Measurements from ENCODE around the gene CAGE1.
"Not testable (repeated sequence)": the region's sequence is repeated elsewhere in the genome, so short reads cannot be mapped to it uniquely, and the experiment has no call there.

CAGE1 gene

DNA sequence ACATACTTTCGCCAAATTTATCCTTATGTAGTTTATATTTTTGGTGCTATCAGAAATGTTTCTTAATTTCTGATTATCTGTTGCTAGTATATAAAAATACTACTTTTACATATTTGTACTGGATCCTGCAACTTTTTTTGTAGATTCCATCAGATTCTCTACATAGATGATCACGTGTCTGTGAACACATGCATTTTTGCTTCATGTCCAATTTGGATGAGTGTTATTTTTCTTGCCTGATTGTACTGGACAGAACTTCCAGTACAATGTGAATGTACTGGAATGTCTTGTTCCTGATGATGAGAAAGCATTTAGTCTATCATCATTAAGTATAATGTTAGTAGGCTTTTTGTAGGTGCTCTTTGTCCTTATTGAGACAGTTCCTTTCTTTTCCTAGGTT lies 51.5 kb downstream of the CAGE1 start:
- DNase-seq (ENCODE audit: low spot score): no peak

GRCh38 chr6:7335519-7335918 lies 54.0 kb downstream of the CAGE1 start:
- DNase-seq (ENCODE audit: low spot score): no peak

GRCh38 chr6:7334685-7335084 lies 54.9 kb downstream of the CAGE1 start:
- DNase-seq (ENCODE audit: low spot score): no peak

- no peak for DNase-seq (ENCODE audit: low spot score)
These were observed 57.3 kb downstream of the CAGE1 start for GRCh38 chr6:7332090-7332745.

DNA sequence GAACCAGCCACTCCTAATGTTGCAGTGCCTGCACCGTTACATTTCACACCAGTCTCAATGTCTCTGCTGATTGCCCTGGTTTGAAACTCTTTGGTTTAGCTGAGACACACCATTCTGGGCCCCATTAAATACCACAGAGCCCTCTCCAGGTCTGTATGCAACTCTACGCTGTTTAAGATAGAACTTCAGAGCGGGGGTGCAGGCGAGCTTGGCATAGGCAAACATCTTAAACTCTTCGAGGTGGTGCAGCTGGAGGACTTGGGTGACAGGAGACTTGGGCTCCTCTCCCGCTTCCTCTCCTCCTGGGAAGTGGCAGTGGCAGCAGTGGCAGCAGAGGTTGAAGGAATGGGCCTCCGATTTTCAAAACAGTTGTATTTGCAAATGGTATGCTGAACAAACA lies 58.1 kb downstream of the CAGE1 start:
- DNase-seq (ENCODE audit: low spot score): no peak

- DNase-seq (ENCODE audit: low spot score): no peak
These were observed 61.3 kb downstream of the CAGE1 start for GRCh38 chr6:7328243-7328642.

DNA sequence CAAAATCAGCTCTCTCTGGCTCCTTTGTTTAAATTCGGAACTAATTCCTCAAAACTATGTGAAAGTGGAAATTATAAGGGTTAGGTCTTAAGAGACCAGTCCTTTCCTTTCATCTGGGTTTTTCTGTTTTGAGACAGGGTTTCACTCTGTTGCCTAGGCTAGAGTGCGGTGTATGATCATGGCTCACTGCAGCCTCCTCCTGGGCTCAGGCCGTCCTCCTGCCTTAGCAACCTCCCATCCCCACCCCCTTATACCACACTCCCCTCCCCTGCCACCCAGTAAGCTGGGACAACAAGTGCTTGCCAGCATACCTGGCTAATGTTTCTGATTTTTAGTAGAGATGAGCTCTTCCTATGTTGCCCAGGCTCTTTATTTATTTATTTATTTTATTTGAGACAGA lies 63.8 kb downstream of the CAGE1 start:
- DNase-seq (ENCODE audit: low spot score): no peak

- no peak for DNase-seq (ENCODE audit: low spot score)
These were observed 65.0 kb downstream of the CAGE1 start for GRCh38 chr6:7324520-7324919.

GRCh38 chr6:7323074-7323473 lies 66.5 kb downstream of the CAGE1 start:
- DNase-seq (ENCODE audit: low spot score): no peak

DNA sequence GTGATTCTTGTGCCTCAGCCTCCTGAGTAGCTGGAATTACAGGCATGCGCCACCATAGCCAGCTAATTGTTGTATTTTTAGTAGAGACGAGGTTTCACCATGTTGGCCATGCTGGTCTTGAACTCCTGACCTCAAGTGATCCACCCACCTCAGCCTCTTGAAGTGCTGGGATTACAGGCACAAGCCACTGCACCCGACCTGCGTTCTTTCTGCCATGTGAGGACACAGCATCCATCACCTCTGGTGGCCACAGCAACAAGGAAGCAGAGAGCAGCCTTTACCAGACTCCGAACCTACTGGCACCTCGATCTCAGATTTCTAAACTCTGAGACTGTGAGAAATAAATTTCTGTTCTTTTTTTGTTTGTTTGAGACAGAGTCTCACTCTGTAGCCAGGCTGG lies 67.7 kb downstream of the CAGE1 start:
- DNase-seq (ENCODE audit: low spot score): not testable (repeated sequence)

DNA sequence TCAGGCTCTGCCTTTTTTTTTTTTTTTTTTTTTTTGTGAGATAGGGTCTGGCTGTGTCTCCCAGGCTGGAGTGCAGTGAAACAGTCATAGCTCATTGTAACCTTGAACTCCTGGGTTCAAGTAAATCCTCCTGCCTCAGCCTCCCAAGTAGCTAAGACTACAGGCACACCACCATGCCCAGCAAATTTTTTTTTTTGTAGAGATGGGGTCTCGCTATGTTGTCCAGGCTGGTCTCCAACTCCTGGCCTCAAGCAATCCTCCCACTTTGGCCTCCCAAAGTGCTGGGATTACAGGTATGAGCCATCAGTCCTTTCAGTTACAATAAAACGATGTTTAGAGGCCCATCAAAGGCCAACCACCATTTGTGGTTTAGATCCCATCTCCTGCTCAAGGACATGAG lies 70.1 kb downstream of the CAGE1 start:
- not testable (repeated sequence) for DNase-seq (ENCODE audit: low spot score)

- no peak for DNase-seq (ENCODE audit: low spot score)
These were observed 72.0 kb downstream of the CAGE1 start for GRCh38 chr6:7317538-7317937.

DNA sequence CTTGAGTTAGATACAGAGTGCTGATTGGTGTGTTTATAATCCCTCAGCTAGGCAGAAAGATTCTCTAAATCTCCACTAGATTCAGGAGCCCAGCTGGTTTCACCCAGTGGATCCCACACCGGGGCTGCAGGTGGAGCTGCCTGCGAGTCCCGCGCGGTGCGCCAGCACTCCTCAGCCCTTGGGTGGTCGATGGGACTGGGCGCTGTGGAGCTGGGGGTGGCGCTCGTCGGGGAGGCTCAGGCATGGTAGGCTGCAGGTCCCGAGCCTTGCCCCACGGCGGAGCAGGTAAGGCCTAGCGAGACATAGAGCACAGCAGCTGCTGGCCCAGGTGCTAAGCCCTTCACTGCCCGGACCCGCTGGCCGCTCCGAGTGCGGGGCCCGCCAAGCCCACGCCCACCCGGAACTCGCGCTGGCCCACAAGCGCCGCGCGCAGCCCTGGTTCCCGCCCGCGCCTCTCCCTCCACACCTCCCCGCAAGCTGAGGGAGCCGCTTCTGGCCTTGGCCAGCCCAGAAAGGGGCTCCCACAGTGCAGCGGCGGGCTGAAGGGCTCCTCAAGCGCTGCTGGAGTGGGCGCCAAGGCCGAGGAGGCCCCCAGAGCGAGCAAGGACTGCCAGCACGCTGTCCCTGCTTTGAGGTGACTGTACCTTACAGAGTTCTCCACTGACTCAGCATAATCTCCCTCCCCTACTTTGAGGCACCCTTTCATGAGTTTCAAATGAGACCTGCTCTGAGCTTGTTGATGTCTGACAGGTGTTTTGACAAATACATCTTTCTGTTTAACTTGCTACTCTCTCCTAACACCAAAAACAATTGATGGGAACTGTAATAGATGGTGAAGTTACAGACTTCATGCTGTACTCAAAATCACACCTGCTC lies 72.6 kb downstream of the CAGE1 start:
- no peak for DNase-seq (ENCODE audit: low spot score)

DNA sequence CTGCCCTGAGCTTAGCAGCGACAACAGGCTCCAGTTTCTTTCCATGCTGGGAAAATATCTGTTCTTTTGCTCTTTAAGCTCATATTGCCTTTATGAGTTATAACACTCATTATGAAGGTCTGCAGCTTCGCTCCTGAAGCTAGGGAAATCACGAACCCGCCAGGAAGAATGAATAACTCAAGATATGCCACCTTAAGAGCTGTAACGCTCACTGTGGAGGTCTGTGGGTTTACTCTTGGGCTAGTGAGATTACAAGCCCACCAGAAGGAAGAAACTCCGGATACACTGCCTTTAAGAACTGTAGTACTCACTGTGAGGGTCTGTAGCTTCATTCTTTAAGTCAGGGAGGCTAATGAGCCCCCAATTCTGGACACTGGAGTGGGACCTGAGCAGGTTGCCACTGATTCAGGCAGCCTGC lies 73.6 kb downstream of the CAGE1 start:
- DNase-seq (ENCODE audit: low spot score): no peak

DNA sequence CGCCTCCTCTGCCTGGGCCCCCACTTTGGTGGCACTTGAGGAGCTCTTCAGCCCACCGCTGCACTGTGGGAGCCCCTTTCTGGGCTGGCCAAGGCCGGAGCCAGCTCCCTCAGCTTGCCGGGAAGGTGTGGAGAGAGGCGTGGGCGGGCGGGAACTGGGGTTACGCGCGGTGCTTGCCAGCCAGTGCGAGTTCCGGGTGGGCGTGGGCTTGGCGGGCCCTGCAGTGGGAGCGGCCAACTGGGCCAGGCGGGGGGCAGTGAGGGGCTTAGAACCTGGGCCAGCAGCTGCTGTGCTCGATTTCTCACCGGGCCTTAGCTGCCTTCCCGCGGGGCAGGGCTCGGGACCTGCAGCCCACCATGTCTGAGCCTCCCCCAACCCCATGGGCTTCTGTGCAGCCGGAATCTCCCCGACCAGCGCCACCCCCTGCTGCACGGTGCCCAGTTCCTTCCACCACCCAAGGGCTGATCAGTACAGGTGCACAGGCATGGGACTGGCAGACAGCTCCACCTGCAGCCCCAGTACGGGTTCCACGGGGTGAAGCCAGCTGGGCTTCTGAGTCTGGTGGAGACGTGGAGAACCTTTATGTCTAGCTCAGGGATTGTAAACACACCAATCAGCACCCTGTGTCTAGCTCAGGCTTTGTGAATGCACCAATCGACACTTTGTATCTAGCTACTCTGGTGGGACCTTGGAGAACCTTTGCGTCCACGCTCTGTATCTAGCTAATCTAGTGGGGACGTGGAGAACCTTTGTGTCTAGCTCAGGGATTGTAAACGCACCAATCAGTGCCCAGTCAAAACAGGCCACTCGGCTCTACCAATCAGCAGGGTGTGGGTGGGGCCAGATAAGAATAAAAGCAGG lies 74.2 kb downstream of the CAGE1 start:
- DNase-seq (ENCODE audit: low spot score): not testable (repeated sequence)

DNA sequence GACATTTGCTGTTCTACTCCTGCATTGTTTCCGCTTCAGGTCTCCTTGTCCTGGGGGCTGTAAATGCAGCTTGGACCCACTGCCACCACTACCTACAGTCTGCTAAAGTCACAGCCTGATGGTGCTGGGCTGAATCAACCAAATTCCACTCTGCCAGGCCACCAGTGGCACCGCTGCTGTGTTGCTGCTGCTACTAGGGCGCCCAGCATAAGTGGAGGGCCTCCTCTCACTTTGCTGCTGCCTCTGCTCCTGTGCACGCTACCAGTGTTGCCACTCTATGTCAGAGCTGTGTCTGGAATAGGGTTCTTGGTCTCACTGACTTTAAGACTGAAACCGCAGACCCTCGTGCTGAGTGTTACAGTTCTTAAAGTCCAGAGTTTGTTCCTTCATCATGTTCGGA lies 75.1 kb downstream of the CAGE1 start:
- no peak for DNase-seq (ENCODE audit: low spot score)

DNA sequence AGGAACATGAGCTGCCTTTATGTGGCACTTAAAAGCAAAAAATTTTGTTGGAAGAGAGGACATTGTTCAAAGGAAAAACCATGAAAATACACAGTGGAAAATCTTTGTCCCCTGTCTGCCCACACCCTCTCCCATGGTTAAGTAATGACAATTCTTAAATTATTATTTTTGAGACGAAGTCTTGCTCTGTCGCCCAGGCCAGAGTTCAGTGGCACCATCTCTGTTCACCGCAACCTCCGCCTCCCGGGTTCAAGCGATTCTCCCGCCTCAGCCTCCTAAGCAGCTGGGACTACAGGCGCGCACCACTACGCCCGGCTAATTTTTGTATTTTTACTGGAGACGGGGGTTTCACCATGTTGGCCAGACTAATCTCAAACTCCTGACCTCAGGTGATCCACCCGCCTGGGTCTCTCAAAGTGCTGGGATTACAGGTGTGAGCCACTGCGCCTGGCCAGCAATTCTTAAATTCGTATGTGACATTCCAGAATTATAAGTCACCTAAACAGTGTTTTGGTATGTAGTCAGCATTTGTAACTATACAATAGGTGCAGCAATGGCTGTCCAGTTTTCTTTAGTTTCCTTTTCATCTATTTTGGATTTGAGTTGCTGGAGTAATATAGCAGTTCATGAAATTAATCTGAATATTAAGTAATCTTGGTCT lies 75.9 kb downstream of the CAGE1 start:
- DNase-seq (ENCODE audit: low spot score): no peak

DNA sequence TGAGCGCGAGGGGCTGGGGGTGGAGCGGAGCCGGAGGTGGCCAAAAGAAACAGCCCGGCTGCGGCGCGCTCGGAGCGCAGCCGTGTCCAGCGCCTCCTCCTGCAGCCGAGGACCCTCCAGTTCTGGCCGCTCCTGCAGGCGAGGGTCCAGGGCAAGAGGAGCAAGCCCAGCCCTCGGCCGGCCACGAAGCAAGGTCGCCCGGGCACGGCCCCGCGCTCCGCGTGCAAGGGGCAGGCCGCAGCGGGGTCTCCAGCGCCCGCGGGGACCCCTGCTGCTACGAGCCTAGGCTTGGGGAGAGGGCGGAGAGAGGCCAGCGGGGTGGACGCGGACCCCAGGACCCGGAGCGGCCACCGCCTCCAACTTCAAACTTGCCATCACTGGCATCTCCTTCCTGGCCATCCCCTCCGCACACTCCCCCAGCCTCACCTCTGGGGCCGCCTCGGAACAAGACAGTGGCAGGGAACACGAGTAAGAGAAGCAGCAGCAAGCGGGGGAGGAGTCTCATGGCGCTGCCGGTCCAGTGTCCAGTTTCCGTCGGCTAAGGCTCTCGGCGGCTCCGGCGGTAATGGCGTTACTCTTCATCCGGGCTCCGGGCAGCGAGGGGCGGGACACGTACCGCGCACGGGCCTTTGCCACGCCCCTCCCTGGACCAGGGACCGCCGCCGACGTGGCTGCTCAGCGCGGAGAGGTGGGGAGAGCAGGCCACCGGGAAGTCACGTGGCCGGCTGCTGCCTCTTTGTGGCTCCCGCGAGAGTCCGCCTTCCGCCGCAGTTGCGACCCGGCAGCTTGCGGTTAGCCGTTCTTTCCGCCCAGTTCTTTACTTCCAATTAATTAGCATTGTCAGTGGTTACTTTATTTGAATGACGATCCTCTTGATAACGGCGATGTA lies 76.7 kb downstream of the CAGE1 start, which contains the start of gene SSR1:
Gene SSR1, minus strand, starts transcription at position 584 of the 889 bp plus-strand sequence. Its CDS starts 79 bp downstream, at position 505.
- DNase-seq (ENCODE audit: low spot score): peak; percentile 98

DNA sequence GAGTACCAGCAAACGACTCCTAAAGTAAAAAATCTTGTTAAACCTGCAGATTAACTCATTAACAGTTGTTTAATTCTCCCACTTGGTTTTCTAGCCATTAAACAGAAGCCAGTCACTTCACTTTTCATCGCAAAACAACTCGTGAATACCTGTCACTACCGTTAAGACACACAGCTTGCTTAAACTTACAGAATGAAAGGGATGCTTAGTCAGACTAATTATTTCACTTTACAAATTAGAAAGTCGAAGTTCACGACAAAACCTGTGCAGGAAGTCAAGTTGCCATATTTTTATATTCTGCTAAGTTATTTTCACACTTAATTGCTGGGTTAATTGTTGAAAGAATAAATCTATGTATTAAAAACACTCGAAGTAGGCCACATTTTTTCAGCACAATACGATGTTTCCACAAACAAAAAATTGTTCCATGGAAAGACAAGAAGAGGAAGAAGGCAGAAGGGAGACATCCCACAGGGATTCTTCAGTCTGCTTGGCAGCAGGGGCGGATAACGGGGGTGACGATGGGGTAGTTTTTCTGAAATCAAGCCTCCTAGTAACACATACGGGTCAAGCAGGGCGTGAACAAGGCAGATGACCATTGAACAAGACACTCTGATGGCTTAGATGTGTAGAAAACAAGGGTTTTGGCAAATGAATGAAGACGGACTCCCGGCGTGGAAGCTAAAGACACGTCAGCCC lies 77.5 kb downstream of the CAGE1 start:
- no peak for DNase-seq (ENCODE audit: low spot score)

DNA sequence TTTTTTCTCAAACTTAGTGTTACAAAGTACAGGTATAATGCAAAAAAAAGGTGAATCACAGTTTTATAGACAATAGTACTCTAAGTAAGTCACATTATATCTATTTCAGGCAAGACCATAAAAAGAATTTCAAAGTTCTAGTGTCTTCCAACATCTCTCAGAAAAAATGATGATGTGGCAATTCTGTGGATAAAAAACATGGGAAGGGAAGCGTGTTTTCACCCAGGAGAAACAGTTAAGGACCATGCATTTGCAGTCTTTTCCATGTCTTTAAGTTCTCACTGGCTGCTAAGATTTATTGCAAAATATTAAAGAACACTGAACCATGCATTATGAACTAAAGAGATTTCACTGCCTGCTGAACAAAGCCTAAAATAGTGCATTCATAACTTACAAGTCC lies 78.4 kb downstream of the CAGE1 start:
- DNase-seq (ENCODE audit: low spot score): no peak

Data from ecto neural progenitor cell (in vitro differentiated cells).